Trophoblast cell (in vitro differentiated cells and primary cell): ENCODE data around the gene NEK2.

Experiments
- DNase-seq, 2 donors: peaks; one replicate each; pipeline ENCODE4 v3.0.0-alpha.2; 2016
- H2AFZ ChIP-seq: 2 replicates; pipeline ENCODE4 v1.6.1; 2013; ENCODE audit warnings: low read length, moderate library complexity, mild to moderate bottlenecking; ENCODE audit not compliant: insufficient read depth, poor library complexity
- H2AK5ac ChIP-seq: 2 replicates; pipeline ENCODE4 v1.6.1; 2013; ENCODE audit warnings: mild to moderate bottlenecking, low read length
- H2BK120ac ChIP-seq: 2 replicates; pipeline ENCODE4 v1.6.1; 2013; ENCODE audit warnings: low read length, mild to moderate bottlenecking, moderate library complexity; ENCODE audit not compliant: insufficient read depth, poor library complexity
- H2BK12ac ChIP-seq: 2 replicates; pipeline ENCODE4 v1.6.1; 2013; ENCODE audit warnings: mild to moderate bottlenecking, low read length, moderate library complexity
- H2BK5ac ChIP-seq: 2 replicates; pipeline ENCODE4 v1.6.1; 2013; ENCODE audit warnings: low read length, low read depth, moderate library complexity, mild to moderate bottlenecking; ENCODE audit not compliant: poor library complexity
- H3K14ac ChIP-seq: 2 replicates; pipeline ENCODE4 v1.6.1; 2013; ENCODE audit warnings: mild to moderate bottlenecking, low read length
- H3K18ac ChIP-seq: 2 replicates; pipeline ENCODE4 v1.6.1; 2013; ENCODE audit warnings: mild to moderate bottlenecking, low read length
- H3K23ac ChIP-seq: 2 replicates; pipeline ENCODE4 v1.6.1; 2013; ENCODE audit warnings: low read length
- H3K27ac ChIP-seq: 2 replicates; pipeline ENCODE4 v1.5.1; 2013; ENCODE audit warnings: low read depth, mild to moderate bottlenecking, inconsistent platforms, low read length, moderate library complexity
- H3K27me3 ChIP-seq: 2 replicates; pipeline ENCODE4 v1.6.1; 2013; ENCODE audit warnings: inconsistent platforms, mild to moderate bottlenecking, low read length, moderate library complexity; ENCODE audit not compliant: insufficient read depth
- H3K36me3 ChIP-seq, 2 experiments: 1 replicate in 1 of 2; 2 replicates in 1 of 2; pipeline ENCODE4 v1.6.1; 2013; ENCODE audit warnings: low read length in 2 of 2, mild to moderate bottlenecking in 2 of 2, moderate library complexity in 1 of 2; ENCODE audit not compliant: insufficient read depth in 2 of 2, control insufficient read depth in 1 of 2
- H3K4ac ChIP-seq: 2 replicates; pipeline ENCODE4 v1.6.1; 2013; ENCODE audit warnings: low read depth, mild to moderate bottlenecking, low read length, moderate library complexity
- H3K4me1 ChIP-seq, 2 experiments: 1 replicate in 1 of 2; 2 replicates in 1 of 2; pipeline ENCODE4 v1.6.1; 2013; ENCODE audit warnings: low read length in 2 of 2, mild to moderate bottlenecking in 2 of 2, moderate library complexity in 1 of 2; ENCODE audit not compliant: insufficient read depth in 2 of 2, control insufficient read depth in 1 of 2
- H3K4me2 ChIP-seq: 2 replicates; pipeline ENCODE4 v1.6.1; 2013; ENCODE audit warnings: inconsistent platforms, mild to moderate bottlenecking, low read length, moderate library complexity
- H3K4me3 ChIP-seq: 2 replicates; pipeline ENCODE4 v1.5.1; 2013; ENCODE audit warnings: mild to moderate bottlenecking, low read depth, low read length, inconsistent platforms
- H3K79me1 ChIP-seq: one replicate; pipeline ENCODE4 v1.6.1; 2013; ENCODE audit warnings: low read length
- H3K79me2 ChIP-seq: 2 replicates; pipeline ENCODE4 v1.6.1; 2013; ENCODE audit warnings: low read length, mild to moderate bottlenecking; ENCODE audit not compliant: control insufficient read depth, insufficient read depth, poor library complexity
- H3K9ac ChIP-seq: 2 replicates; pipeline ENCODE4 v1.6.1; 2013; ENCODE audit warnings: mild to moderate bottlenecking, low read length
- H3K9me3 ChIP-seq: 2 replicates; pipeline ENCODE4 v1.6.1; 2013; ENCODE audit warnings: low read depth, mild to moderate bottlenecking, control low read depth, inconsistent platforms, low read length; ENCODE audit not compliant: insufficient read depth
- H4K12ac ChIP-seq: 2 replicates; pipeline ENCODE4 v1.6.1; 2013; ENCODE audit warnings: low read depth, mild to moderate bottlenecking, low read length, moderate library complexity
- H4K8ac ChIP-seq: 2 replicates; pipeline ENCODE4 v1.6.1; 2013; ENCODE audit warnings: low read depth, mild to moderate bottlenecking, low read length, moderate library complexity
- H4K91ac ChIP-seq: one replicate; pipeline ENCODE4 v1.6.1; 2013; ENCODE audit warnings: low read depth, mild to moderate bottlenecking, low read length, moderate library complexity
- WGBS: extraction: QIAGEN DNeasy Blood & Tissue Kit; methylation state at CpG from one replicate; pipeline ENCODE4 v1.1.7; 2013; ENCODE audit warnings: missing lambda C conversion rate; ENCODE audit not compliant: insufficient read length, insufficient coverage; ENCODE audit errors: extremely low coverage; 5-methylcytosine and 5-hydroxymethylcytosine counted together

Gene NEK2

DNA sequence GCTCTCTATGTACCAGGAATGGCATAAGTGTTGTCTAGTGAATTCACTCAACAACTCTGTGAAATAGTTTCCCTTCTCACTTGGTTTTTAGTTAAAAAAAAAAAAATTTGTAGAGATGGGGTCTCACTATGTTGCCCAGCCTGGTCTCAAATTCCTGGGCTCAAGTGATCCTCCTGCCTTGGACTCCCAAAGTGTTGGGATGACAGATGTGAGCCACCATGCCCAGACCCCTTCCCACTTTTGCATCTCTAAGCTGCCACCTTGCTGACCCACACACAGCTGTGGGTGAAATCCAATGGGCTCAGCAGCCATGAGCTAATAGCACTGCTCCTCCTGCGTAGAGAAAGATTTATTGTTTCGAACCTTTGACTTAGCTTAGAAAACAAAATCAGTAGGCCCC, 33.5 kb downstream of the NEK2 start:
- no peak overlapping the region for H2AFZ ChIP-seq
- no peak overlapping the region for H3K14ac ChIP-seq
- H2BK120ac ChIP-seq, result no peak overlapping the region
- DNase-seq, result no peak
- H3K9ac ChIP-seq, result no peak overlapping the region
- no peak overlapping the region for H4K91ac ChIP-seq
- no peak overlapping the region for H3K4ac ChIP-seq
- no peak overlapping the region for H3K4me2 ChIP-seq
- H2AK5ac ChIP-seq, result no peak overlapping the region
- H3K9me3 ChIP-seq, result no peaks in the 10 kb centered on the region
- no peak overlapping the region for H4K8ac ChIP-seq
- no CpG with 5 or more reads among the region's 2 CpGs for WGBS
- H3K18ac ChIP-seq, result no peak overlapping the region
- peaks cover 5 to 6% of the 10 kb centered on the region in 2 experiments for H3K4me1 ChIP-seq
- H3K36me3 ChIP-seq, result no peaks in the 10 kb centered on the region
- H3K79me2 ChIP-seq, result no peaks in the 10 kb centered on the region
- no peak overlapping the region for H4K12ac ChIP-seq
- no peak overlapping the region for H3K23ac ChIP-seq
- no peak overlapping the region for H3K4me3 ChIP-seq
- no peak overlapping the region for H2BK12ac ChIP-seq
- H2BK5ac ChIP-seq, result no peak overlapping the region
- no peak overlapping the region for H3K27ac ChIP-seq
- H3K27me3 ChIP-seq, result no peaks in the 10 kb centered on the region
- H3K79me1 ChIP-seq, result no peaks in the 10 kb centered on the region

DNA sequence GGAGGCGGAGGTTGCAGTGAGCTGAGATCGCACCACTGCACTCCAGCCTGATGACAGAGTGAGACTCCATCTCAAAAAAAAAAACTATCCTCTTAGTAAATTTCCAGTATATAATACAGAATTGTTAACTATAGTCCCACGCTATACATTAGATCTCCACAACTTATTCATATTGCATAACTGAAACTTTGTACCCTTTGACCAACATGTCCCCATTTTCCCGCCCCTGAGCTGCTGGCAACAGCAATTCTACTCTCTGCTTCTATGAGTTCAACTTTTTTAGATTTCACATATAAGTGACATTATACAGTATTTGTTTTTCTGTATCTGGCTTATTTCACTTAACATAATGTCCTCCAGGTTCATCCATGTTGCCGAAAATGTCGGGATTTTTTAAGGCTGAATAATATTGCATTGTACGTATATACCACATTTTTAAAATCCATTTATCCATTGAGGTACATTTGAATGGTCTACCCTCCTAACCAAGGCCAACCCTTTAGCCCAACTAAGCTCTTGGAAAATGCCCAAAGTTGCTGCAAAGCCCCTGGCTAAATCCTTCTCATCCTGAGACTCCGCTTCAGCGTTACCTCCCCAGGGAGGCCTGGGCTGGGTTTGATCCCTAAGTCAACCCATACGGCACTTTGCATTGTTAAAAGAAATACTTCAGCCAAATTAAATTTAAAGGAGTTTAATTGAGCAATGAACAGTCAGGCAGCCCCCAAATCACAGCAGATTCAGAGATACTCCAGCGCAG, 34.2 kb downstream of the NEK2 start:
- Histone ChIP-seq H2AFZ (no peak overlapping the region), H3K4me3 (no peak overlapping the region), H3K79me1 (no peaks in the 10 kb centered on the region), H3K14ac (no peak overlapping the region), H4K8ac (no peak overlapping the region), H3K27ac (no peak overlapping the region), H2BK5ac (no peak overlapping the region), H2BK12ac (no peak overlapping the region), H3K4me2 (no peak overlapping the region), H3K9me3 (no peaks in the 10 kb centered on the region), H3K9ac (no peak overlapping the region), H3K4me1 (peaks cover 5 to 6% of the 10 kb centered on the region in 2 experiments), H3K4ac (no peak overlapping the region), H3K27me3 (no peaks in the 10 kb centered on the region), H3K79me2 (no peaks in the 10 kb centered on the region), H4K12ac (no peak overlapping the region), H3K36me3 (no peaks in the 10 kb centered on the region), H2BK120ac (no peak overlapping the region), H2AK5ac (no peak overlapping the region), H3K23ac (no peak overlapping the region), H4K91ac (no peak overlapping the region), H3K18ac (no peak overlapping the region)
- no CpG with 5 or more reads among the region's 11 CpGs for WGBS
- no peak for DNase-seq

DNA sequence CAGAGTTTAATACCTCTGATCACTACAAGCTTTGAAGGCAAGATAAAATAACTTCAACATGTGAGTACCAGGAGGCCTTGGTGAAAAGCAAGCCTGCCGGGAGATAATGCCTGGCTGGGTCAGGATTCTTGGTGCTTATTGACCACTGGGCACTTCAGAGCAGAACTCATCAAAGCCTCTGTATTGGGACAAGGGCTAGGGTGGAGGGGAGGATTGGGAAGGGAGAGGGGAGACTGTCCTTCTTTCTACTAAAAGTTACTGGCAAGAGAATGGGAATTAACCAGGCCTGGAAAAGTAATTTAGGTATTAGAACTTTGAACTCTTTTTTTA, 35.2 kb downstream of the NEK2 start:
- H4K91ac ChIP-seq, result no peak overlapping the region
- H2AFZ ChIP-seq, result no peak overlapping the region
- no peak overlapping the region for H2AK5ac ChIP-seq
- H3K9me3 ChIP-seq, result no peaks in the 10 kb centered on the region
- no CpG with 5 or more reads among the region's 1 CpG for WGBS
- H3K27me3 ChIP-seq, result no peaks in the 10 kb centered on the region
- no peak overlapping the region for H4K8ac ChIP-seq
- H2BK5ac ChIP-seq, result no peak overlapping the region
- peaks cover 5 to 6% of the 10 kb centered on the region in 2 experiments for H3K4me1 ChIP-seq
- no peak overlapping the region for H4K12ac ChIP-seq
- H3K4me3 ChIP-seq, result no peak overlapping the region
- H3K27ac ChIP-seq, result no peak overlapping the region
- no peaks in the 10 kb centered on the region for H3K36me3 ChIP-seq
- no peak for DNase-seq
- H2BK120ac ChIP-seq, result no peak overlapping the region
- no peak overlapping the region for H3K14ac ChIP-seq
- no peak overlapping the region for H3K4ac ChIP-seq
- no peak overlapping the region for H3K9ac ChIP-seq
- no peak overlapping the region for H3K23ac ChIP-seq
- no peaks in the 10 kb centered on the region for H3K79me2 ChIP-seq
- no peak overlapping the region for H3K4me2 ChIP-seq
- no peak overlapping the region for H2BK12ac ChIP-seq
- no peaks in the 10 kb centered on the region for H3K79me1 ChIP-seq
- H3K18ac ChIP-seq, result no peak overlapping the region

DNA sequence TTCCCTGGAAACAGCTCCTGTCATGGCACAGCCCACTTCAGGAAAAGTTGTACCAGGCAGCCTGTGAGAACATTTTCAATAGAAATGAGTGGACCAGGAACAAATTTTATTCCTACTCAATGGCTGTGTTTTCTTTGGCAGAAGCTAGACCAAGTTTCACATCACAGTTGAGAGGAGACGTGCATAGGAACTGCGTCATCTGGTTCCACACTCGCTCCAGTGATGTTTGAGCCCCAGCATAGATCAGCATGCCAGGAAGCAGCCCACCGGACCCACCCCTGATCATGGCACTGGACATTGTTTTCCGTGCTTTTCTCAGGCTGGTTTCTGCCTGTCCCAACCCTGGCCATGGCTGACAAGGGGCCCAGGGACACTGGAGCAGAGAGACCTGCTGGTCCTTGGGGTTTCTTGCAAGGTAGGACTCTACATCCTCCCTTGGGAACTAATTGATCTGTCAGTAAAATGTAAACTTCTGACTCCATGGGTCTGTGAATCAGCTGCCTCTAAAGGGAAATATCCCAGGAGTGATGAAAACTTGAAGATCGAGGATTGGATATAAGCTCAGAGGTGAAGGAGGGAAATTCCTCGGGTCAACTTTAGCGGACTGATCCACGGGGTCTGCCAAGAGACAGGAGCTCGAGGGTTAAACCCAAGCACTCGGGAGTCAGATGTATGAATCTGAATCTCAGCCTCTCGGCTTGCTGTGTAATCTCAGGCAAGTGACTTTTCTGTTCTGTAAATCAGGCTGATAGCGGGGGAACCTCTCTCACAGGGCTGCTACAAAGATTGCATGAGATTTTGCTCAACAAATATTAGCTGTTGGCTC, 35.7 kb downstream of the NEK2 start:
- H4K12ac ChIP-seq, result no peak overlapping the region
- H3K4me2 ChIP-seq, result no peak overlapping the region
- H2BK12ac ChIP-seq, result no peak overlapping the region
- no peak overlapping the region for H2BK5ac ChIP-seq
- no peak overlapping the region for H3K9ac ChIP-seq
- no peak overlapping the region for H2BK120ac ChIP-seq
- no peaks in the 10 kb centered on the region for H3K27me3 ChIP-seq
- H3K27ac ChIP-seq, result no peak overlapping the region
- peaks cover 5 to 6% of the 10 kb centered on the region in 2 experiments for H3K4me1 ChIP-seq
- no peak for DNase-seq
- H3K79me2 ChIP-seq, result no peaks in the 10 kb centered on the region
- no peak overlapping the region for H3K23ac ChIP-seq
- H3K18ac ChIP-seq, result no peak overlapping the region
- no CpG with 5 or more reads among the region's 13 CpGs for WGBS
- H2AK5ac ChIP-seq, result no peak overlapping the region
- H2AFZ ChIP-seq, result no peak overlapping the region
- H3K14ac ChIP-seq, result no peak overlapping the region
- H3K4me3 ChIP-seq, result no peak overlapping the region
- no peaks in the 10 kb centered on the region for H3K9me3 ChIP-seq
- H3K4ac ChIP-seq, result no peak overlapping the region
- no peaks in the 10 kb centered on the region for H3K79me1 ChIP-seq
- no peaks in the 10 kb centered on the region for H3K36me3 ChIP-seq
- no peak overlapping the region for H4K8ac ChIP-seq
- H4K91ac ChIP-seq, result no peak overlapping the region
